ENCODE results near the gene SYT6. TPM values are rescaled to one million over a fixed set of nuclear protein-coding genes. Genes with fewer than 3 reads are reported as not detected.
"Not testable (repeated sequence)": the region's sequence is repeated elsewhere in the genome, so short reads cannot be mapped to it uniquely, and the experiment has no call there.

Gene SYT6
- total RNA-seq, 1 experiment from 2014 or later = 54.2 TPM

- Mint-ChIP-seq H3K4me1 (peaks cover 13% of the 10 kb centered on the region), H3K27me3 (ENCODE audit: low read depth) (peaks cover 18% of the 10 kb centered on the region), H3K9me3 (peaks cover 41% of the 10 kb centered on the region), H3K36me3 (peaks cover 29% of the 10 kb centered on the region)
- POLR2A ChIA-PET; H3K4me3 Mint-ChIP-seq; DNase-seq (ENCODE audit: low spot score); H3K27ac Mint-ChIP-seq; CTCF ChIA-PET; ATAC-seq: not testable (repeated sequence)
Observed at GRCh38 chr1:114065671-114066070, 88.0 kb downstream of the SYT6 start.

- CTCF ChIA-PET = no interaction called here
- Mint-ChIP-seq H3K27ac (no peak overlapping the region), H3K9me3 (peaks cover 34% of the 10 kb centered on the region), H3K27me3 (ENCODE audit: low read depth) (peaks cover 18% of the 10 kb centered on the region), H3K4me3 (no peak overlapping the region), H3K4me1 (peaks cover 17% of the 10 kb centered on the region), H3K36me3 (peaks cover 25% of the 10 kb centered on the region)
- no peak for TF ChIP-seq ZNF425 (CRISPR knock-in tag; conservative IDR thresholded peaks at IDR 0.05)
- no peak for TF ChIP-seq KAT7 (CRISPR knock-in tag; IDR thresholded peaks at IDR 0.05; ENCODE audit: borderline replicate concordance)
- TF ChIP-seq CREM (CRISPR knock-in tag; IDR thresholded peaks at IDR 0.05) = no peak
- no peak for TF ChIP-seq FOXP4 (CRISPR knock-in tag; IDR thresholded peaks at IDR 0.05)
- no peak for TF ChIP-seq JAZF1 (CRISPR knock-in tag; IDR thresholded peaks at IDR 0.05)
- POLR2A ChIA-PET = interaction anchor here (0.7 kb wide), 1 partner anchor 10 kb away, joined by 3 read pairs; no protein-coding TSS in a partner anchor
- ATAC-seq (no peak), DNase-seq (ENCODE audit: low spot score) (no peak)
Observed at GRCh38 chr1:114063544-114063943, 90.1 kb downstream of the SYT6 start.

- DNase-seq (ENCODE audit: low spot score) (no peak), ATAC-seq (no peak)
- Mint-ChIP-seq H3K27ac (no peak overlapping the region), H3K27me3 (ENCODE audit: low read depth) (peaks cover 24% of the 10 kb centered on the region), H3K4me3 (no peak overlapping the region), H3K9me3 (peaks cover 36% of the 10 kb centered on the region), H3K4me1 (peaks cover 25% of the 10 kb centered on the region), H3K36me3 (peaks cover 24% of the 10 kb centered on the region)
- POLR2A ChIA-PET = interaction anchor here (0.7 kb wide), 1 partner anchor 9 kb away, joined by 3 read pairs; no protein-coding TSS in a partner anchor
- CTCF ChIA-PET = interaction anchor here (1.0 kb wide), 1 partner anchor 284 kb away, joined by 3 read pairs; no protein-coding TSS in a partner anchor
- TF ChIP-seq HMGXB4 (CRISPR knock-in tag; IDR thresholded peaks at IDR 0.05) (no peak), ZBTB21 (CRISPR knock-in tag; IDR thresholded peaks at IDR 0.05; ENCODE audit: borderline replicate concordance) (no peak), GTF2I (CRISPR knock-in tag; conservative IDR thresholded peaks at IDR 0.05) (no peak), ZNF512 (CRISPR knock-in tag; IDR thresholded peaks at IDR 0.05; ENCODE audit: borderline replicate concordance) (no peak), ATF2 (CRISPR knock-in tag; IDR thresholded peaks at IDR 0.05; ENCODE audit: borderline replicate concordance, low read depth) (no peak), AFF4 (CRISPR knock-in tag; IDR thresholded peaks at IDR 0.05; ENCODE audit: borderline replicate concordance) (no peak), ZNF671 (CRISPR knock-in tag; IDR thresholded peaks at IDR 0.05) (no peak), IRF1 (CRISPR knock-in tag; IDR thresholded peaks at IDR 0.05) (no peak), NFATC4 (CRISPR knock-in tag; IDR thresholded peaks at IDR 0.05) (no peak)
Observed at GRCh38 chr1:114062477-114063099, 91.1 kb downstream of the SYT6 start.
